Stimulated activated CD4-positive, alpha-beta T cell treated with anti-CD3 and anti-CD28 coated beads, TNF-alpha, amount 100 ng/mL, for 48 hours (primary cell): Measurements from ENCODE around the gene CHAT.

Experiments used
- DNase-seq, 3 donors: peaks; one replicate each; pipeline ENCODE4 v3.0.0-alpha.2; 2020; ENCODE audit warnings: low read depth in 3 of 3

Gene CHAT

DNA sequence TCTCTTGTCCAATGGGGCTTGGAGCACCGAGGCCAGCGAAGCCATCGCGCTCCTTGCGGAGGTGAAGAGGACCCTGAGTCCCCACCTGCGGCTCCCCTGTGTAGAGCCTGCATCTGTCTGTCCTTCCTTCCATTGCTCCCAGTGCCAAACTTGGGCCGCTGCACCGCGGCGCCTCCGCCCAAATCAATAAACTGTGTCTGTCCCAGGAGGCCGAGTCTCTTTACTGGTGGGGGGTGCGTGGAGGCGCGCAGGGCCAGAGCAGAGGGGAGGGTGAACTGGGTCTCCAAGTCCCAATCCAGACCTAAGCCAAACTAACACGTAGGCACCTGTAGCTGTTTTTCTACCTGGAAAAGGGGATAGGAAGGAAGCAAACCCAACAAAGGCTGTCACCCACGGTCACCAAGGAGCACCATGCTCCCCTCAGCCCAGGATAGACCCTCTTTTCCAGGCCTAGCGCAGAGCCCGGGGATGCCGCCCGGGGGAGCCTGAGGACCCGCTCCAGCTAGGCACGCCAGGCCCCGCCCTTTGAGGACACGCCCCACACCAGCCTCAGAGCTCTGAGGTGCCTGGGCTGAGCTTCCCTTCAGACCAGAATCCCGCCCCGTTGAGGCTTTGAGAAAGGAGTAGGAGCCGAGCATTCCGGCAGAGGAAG is 1.2 kb upstream of the CHAT start:
- DNase-seq: no peak

DNA sequence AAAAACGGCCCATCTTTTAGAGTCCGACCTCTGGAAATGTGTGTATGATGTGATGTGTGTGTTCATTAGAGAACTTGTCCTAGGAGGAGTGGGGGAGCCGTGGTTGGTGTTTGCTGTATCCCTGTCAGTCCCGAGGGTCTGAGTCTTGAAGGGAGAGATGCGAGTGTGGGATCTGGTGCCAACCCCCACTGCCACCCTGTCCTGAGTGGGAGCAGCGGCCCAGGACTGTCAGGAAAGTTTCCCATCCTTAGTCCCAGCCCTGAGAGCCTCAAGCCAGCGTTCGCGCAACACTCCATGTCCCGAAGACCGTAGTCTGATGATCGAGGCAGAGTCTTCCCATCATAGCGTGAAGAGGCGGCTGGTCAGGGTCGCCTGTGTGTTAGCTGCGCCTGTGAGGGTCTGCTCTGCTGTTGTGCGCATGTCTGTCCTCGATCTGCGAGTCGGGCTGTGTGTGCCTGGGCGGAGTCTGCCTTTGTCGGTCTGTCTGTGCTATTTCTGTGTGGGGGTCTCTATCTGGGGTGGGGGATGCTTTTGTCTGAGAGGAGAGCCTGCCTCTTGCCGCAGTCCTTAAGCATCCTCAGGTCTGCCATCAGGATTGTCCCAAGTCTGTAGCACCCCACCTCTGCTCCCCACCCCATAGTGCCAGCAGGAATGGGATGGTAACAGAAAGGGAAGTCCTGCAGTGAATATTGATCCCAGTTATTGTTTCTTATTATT is 514 bp upstream of the CHAT start:
- no peak for DNase-seq

DNA sequence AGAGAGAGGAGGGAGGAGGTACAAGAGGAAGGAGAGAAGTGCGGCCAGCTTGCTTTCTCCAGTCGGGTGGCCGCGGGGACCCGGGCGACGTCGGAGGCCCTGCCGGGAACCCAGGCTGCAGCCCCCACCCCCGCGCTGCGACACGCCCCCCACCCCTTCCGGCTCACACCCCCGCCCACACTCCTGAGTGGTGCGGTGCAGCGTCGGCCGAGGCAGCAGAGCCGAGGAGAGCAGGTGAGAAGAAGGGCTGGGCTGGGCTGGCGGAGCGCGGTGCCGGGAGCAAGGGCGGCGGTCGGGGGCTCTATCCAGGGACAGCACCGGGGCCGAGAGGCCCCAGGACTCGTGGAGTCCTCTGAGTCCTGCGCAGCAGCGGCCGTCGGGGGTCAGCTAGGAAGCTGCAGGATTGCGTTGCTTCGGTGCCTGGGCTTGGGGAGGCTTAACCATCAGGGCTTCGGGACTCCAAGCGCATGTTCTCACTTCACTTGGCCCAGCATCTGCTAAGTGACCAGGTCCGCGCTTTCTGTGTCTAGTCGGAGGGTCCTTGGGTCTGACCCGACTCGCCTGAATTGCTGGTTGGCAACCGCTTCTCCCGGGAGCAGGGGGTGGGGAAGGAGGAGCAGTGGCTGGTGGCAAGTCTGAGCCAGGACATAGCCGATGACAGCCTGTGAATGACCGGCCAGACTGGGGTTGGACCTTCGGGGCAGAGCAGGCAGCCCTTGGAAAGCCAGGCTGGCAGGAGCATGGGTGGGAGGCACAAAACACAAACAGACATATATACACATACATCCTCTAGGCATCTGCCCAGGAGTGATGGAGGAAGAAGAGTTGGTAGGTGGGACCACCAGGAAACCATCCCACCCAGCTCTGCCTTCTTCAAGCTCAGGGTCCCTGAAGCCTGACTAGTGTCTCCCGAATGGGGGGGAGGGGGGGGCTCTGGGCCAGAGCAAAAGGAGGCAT is 683 bp downstream of the CHAT start:
- DNase-seq: no peak

DNA sequence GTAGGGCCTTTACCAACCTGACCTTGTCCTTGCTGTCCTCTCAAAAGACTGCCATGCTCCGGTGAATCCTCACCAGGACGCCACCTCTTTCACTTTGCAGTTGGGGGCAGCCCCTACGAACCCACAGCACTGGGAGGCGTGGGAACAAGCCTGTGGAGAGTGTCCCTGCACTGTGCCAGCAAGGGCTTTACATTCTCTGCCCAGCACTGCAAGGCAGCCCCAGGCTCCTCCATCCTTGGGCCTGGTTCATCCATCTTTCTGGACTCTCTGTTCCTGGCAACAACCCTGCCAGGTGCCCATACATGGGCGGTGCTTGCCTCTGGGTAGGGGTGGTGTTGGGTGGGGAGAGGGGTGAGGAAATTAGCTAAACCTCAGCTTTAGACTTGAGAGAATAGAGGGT is 1.4 kb downstream of the CHAT start:
- no peak for DNase-seq

DNA sequence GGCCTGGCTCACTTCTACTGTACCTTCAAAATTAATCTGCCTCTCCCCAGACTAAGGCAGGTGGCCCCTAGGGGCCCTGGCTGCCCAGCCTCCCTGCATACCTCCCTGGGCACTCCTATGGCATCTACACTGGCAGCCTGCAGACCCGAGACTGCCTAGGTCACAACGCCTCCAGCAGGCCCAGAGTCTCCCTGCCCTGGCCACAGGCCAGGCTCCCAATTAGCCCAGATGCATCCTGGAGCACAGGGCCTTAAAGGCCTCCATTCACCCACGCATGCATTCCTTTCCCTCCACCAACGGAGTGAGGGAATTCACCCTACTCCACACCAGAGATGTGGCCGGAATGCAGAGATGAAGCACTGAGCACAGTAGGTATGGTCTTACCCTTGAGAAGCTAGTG is 1.9 kb downstream of the CHAT start:
- no peak for DNase-seq

DNA sequence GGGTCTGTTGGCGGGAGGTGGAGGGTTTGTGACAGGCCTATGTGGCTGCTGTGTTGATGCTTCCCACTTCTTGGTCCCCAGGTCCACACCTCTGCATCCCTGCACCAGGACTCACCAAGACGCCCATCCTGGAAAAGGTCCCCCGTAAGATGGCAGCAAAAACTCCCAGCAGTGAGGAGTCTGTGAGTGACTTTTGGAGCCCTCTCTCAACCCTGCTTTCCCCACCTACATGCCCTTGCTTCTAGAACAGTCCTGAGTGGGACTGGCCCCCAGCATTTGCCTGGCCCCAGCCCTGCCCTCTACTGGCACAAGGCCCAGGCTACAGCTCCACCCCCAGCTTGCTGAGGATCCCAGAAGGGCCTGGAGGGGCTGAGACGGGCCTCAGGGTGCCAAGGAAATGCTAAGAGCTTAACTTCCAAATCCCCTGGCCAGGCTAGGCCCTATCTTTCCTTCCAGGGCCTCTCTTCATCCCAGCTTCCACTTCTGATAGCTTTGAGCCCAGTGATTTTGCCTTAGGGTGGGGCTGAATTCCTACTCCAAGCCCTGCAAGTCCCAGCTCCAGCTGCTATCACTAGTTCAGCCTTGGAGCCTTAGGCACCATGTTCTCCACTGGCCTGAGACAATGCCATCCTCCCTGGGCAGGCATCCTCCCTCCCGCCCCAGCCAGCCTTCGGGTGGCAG is 2.7 kb downstream of the CHAT start:
- no peak for DNase-seq

DNA sequence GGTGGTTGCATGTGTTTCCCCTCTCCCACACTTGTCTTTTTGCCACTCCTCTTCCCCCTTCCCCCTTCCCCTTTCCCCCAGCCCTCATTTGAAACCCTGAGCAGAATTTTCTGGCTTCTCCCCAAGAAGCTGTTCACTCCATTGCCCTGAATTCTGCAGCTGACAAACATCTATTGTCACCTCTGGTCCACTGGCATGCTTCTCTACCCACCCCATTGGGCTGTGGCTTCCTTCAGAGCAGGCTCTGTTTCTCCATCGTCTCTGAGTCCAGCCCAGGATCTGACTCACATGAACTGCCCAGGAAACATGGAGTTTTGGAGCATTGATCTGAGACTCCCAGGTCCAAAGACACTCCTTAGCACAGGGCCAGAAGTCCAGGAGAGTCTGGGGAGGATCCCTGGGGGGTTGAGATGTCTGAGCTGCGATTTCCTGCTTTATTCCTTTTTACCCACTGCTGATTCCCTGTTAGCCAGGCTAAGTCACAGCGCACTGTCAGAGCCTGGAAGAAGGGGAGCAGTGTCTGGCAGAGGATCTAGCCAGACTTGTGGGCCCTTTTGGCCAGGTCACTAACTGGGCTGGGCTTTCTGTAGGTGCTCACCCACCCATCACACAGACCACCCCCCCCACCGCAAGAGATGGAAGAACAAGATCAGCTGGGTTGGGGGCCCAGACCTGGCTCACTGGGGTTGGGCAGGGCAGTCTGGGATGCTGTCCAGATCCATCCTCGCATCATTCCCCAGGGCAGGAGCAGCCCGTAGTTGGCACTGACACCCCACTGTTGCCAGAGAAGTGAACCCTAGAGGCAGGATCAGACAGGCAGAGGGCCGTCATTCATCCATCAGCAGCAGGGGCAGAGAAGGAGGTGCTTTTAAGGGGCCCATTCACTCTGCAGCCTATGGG is 3.5 kb downstream of the CHAT start:
- DNase-seq: no peak

DNA sequence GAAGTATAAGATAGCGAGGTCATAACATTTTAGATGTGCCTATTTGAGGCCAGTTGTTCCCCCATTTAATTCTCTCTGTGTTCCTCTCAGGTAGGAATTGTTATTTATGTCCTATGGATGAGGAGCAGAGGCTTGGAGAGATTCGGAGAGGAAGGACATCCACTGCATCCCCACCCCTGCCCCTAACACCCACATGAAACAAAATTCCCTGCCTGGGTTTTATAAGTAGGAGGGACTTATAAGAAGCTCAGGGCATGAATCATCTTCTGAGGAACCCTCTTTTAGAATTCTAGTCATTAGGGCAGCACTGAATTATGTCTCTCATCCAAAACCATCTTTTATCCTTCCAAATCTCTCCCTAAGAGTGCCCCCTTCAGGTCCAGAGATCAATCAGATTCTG is 5.0 kb downstream of the CHAT start:
- DNase-seq: no peak

DNA sequence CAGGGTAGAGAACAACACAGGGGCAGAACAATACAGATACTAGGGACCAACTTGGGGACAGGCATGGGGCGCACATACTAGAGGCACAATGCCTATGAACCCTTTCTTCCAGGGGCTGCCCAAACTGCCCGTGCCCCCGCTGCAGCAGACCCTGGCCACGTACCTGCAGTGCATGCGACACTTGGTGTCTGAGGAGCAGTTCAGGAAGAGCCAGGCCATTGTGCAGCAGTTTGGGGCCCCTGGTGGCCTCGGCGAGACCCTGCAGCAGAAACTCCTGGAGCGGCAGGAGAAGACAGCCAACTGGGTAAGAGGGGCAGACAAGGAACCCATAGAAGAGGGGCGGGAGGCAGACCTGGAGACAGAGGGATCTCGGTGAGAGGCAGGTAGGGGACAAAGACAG is 5.8 kb downstream of the CHAT start:
- no peak for DNase-seq

DNA sequence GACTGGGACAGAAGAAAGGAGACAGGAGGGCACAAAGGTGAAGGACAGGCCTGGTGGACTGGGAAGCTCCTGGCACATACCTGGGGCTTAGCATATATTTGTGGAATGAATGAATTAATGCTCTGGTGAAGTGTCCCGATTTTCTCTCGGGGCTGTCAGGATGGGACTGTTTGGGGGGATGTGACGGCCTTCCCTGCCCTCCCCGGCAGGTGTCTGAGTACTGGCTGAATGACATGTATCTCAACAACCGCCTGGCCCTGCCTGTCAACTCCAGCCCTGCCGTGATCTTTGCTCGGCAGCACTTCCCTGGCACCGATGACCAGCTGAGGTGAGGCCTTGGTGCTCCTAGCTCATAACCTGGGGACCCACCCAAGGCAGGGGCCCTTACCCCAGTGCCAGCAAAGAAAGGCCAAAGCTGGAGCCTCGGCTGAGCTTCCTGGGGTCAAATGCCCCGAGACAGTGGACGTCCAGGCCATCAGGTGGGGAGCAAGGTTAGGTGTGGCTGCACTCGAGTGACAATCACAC is 6.5 kb downstream of the CHAT start:
- no peak for DNase-seq

DNA sequence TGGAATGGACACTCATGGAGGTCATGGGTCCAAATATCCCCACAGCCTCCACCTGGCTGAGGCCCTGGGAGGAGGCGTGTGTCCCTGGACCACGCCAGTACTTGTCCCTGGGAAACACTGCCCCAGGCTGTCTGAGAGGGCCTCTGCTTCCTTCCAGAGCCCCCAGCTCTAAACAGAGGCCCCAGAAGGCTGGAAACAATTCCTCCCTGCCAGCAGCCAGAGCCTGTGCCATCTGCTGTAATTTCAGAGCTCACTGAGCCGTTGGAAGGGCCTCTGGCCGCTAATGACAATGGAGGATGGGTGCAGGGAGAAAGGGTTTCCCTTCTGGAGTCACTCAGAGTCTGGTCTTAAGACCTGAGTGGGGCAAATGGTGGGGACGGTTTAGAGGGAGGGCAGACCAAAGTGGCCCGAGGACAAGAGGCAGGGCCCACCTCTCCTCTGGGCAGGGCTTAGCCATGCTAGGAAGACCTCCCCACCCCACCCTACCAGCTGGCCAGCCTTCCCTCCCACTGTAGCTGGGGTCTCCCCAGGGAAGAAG is 7.1 kb downstream of the CHAT start:
- no peak for DNase-seq

DNA sequence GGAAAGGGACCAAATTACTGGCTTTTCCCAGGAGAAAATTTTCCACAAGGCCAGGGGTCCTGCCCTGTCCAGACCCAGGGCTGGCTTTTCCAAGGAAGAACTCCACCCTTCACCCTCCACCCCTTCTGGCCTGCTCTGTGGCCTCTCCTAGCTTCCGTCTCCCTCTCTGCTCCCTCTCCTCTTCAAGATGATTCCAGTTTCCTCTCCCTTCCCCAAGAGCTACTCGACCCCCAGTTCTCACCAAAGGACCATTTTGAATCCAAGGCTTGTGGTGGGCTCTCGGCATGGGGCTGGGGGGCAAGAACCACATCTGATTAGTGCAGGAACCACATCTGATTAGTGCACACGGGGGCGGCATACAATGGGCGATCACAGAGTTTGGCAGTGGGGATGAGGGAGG is 7.7 kb downstream of the CHAT start:
- no peak for DNase-seq

DNA sequence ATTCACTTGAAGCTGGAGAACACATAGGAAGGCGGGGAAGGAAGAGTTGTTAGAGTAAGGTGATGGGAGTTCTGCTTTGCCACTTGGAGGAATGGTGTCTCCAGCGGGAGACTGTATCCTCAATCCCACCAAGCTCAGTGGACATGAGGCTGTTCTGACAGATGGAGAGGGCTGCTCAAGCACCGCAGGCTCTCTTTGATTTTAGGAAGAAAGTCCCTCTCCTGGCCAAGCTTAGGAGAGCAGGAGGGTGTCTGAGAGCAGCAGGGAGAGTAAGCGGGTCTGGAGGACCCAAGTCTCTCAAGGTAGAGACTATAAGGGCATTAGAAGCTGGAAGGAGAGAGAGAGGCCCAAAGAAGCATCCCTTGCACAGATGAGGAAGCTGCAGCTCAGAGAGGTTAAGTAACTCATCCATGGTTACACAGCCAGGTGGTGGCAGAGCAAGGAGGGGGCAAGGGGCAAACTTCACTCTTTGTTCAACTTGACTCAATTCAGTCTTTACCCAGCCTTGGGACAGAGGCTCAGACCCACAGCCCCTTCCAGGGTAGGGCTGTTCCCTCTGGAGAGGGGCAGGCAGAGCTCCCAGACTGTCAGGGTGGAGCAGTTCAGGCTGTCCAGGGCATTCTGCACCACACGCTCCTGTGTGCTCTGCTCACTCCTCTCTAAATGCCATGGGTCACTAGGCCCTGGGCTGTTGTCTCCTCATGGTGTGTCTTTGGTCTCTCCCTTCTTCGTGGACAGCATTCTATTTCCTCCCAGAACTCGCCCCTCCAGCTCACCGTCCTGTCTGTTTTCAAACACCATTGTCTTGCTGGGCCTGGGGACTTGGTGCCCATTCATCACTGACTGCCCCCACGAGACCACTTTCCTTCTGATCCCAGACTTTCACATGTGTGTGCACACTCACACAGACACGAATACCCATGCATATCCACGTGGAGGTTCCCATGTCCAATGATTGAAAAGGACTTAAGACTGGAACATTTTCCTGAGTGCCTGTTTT is 8.9 kb downstream of the CHAT start:
- no peak for DNase-seq

DNA sequence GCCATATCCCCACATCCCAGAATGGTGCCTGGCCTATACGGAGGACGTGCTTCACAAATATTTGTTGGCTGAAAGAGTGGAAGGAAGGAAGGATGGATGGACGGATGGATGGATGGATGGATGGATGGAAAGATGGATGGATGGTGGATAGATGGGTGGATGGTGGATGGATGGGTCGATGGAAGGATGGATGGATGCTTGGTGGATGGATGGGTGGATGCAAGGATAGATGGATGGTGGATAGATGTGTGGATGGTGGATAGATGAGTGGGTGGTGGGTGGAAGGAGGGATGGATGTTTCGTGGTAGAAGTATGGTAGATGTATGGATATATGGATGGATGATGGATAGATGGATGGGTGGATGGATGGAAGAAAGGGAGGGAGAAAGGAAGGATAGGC is 10.8 kb downstream of the CHAT start:
- DNase-seq: no peak

DNA sequence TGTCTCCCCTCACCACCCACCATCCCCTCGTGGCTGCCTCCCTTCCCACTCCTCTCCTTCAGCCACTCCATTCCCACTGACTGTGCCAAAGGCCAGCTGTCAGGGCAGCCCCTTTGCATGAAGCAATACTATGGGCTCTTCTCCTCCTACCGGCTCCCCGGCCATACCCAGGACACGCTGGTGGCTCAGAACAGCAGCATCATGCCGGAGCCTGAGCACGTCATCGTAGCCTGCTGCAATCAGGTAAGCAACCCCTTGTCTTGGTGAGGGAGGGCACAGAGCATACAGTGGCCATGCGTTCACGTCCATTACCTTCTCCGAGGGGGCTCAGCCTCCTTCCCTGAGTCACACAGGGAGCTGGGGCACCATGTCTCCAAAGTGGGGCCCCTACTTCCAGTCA is 11.6 kb downstream of the CHAT start:
- no peak for DNase-seq

DNA sequence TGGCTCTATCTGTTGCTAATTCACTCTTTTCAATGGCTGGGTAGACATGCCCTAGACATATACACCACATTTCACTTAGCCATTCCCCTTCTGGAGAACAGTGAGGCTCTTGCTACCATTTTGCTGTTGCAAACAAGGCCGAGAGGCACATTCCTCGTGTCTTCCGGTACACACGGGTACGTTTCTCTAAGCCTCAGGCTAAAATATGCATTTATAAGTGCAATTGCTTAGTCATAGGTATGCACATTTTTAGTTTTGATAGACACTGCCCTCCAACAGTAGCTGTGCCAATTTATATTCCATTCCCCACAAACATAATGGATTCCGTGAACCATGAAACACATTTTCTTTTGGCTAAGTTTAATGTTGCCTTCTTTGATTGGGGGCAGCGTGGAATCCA is 13.2 kb downstream of the CHAT start:
- DNase-seq: no peak

DNA sequence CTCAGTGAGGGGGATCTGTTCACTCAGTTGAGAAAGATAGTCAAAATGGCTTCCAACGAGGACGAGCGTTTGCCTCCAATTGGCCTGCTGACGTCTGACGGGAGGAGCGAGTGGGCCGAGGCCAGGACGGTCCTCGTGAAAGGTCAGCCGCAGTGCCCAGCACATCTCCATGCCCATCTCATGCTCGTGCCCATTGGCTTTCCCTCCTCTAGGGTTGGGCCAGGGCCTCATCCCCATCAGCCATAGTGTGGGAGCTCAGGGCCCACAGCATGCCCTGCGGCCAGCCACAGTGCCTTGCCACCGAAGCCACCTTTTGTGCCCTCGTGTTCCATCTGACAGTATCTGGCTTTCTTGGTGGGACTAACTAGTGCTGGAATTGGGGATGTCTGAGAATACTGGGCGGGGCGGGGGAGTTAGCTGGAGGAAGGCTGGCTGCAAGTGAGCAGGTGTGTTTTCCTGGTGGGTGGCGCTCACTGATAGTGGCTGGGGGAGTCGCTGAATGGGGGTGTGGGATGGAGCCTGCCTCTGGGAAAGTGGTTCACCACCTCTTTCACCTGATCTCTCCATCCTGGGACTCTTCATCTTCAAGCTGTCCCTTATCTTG is 13.9 kb downstream of the CHAT start:
- no peak for DNase-seq

DNA sequence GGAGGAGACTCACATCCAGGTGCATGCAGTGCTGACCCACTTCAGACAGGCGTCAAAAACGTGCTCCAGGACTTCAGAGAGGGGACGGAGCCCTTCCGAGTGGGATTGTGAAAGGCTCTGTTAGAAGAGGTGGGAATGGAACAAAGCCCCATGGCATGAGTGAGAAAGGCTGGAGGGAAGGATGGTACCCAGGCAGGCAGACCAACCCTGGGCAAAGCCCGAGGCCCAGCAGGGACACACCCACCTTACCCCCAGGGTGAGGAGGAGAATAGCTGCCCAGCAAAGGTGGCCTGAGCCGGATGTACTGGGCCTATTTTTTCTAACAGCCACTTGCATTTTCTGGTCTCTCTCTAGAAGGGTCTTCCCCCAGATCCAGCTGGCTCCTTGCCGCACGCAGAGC is 14.8 kb downstream of the CHAT start:
- no peak for DNase-seq

DNA sequence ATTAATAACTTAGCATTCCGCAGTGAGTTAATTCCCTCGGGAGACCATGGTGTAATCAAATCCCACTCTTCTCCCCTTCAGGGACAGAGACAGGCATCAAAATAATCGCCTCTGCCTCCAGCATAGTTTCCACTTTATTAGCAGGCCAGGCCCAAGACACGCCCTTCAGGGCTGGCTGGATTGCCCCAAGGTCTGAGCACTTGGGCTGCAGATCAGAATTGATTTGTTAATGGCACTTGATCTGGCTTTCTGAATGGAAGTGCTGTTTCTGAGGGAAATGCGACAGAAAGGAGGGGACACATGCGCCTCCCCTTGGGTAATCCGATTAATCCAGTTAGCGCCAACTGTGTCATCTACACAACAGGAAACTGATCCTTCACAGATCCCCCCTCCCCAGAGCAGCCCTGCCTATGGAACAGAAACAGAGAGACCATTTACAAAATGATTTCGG is 15.6 kb downstream of the CHAT start:
- no peak for DNase-seq
